ENCODE measurements around the gene HOXA10.

The HOXA10 gene

DNA sequence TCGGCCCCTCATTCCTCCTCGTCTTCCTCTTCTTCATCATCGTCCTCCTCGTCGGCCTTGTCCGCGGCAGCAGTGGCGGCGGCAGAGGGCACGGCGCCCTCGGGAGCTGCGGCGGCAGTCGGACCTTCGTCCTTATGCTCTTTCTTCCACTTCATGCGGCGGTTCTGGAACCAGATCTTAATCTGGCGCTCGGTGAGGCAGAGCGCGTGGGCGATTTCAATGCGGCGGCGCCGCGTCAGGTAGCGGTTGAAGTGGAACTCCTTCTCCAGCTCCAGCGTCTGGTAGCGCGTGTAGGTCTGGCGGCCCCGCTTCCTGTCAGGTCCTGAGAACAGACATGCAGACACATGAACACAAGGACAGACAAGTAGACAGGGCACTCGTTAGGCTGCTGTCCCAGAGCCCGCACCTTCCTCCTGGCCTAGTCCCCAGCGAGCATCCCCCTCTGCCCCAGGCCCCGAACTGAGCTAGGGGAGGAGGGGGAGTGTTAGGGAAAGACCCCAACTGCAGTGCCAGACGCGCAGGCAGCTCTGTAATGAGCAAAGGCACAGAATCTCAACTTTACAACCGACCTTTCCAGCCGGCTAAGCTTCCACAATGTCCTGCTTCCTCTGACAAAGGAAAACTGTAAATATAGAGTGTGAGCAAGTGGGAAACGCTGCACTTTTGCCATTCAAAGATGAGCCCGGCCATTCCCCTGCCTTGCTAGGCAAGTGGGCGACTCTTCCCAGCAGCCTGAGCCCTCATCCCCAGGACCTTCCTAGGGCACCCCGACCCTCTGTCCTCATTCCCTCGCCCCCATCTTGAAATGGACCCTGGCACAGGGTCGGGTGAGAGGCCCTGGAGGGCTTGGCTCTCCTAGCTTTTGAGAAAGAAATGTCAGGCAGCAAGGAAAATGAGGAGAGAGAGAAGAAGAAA is 19.0 kb downstream of the HOXA10 start:
- DNase-seq = no peak

DNA sequence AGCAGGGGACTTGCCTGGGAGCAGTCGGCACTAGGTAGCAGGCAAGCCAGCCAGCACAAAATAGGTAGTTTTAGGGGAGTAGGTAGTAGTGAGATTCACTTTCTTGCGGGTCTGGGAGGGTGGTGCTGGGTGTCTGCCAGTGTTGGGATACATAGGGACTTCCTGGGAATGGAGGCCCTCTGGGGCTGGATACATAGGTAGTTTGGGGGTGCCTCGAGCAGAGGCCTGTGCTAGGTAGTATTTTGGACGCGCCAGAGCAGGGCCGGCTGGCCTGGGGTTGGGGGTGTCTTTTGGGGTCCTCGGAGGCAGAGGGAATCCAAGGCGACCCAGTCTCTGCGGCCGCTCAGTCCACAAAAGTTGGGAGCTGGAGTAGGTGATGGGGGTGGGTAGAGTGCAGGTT is 19.8 kb downstream of the HOXA10 start:
- DNase-seq = no peak

DNA sequence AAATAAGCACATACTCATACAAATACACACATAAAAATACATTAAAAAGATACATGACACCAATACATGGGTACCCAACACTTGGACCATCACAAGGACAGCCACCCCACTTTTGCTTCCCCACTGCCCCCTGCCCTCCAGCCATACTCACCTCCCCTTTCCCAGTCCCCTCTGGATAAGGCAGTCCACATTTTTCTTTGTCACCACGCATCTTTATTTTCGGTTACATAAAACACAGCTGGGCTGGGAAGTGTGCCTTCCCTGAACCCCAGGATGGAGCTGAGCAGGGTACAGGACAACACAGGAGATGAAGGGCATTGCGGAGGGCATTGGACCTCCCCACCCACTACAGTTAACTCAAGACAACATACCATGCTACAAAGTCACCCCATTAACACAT is 20.6 kb downstream of the HOXA10 start:
- DNase-seq = no peak

DNA sequence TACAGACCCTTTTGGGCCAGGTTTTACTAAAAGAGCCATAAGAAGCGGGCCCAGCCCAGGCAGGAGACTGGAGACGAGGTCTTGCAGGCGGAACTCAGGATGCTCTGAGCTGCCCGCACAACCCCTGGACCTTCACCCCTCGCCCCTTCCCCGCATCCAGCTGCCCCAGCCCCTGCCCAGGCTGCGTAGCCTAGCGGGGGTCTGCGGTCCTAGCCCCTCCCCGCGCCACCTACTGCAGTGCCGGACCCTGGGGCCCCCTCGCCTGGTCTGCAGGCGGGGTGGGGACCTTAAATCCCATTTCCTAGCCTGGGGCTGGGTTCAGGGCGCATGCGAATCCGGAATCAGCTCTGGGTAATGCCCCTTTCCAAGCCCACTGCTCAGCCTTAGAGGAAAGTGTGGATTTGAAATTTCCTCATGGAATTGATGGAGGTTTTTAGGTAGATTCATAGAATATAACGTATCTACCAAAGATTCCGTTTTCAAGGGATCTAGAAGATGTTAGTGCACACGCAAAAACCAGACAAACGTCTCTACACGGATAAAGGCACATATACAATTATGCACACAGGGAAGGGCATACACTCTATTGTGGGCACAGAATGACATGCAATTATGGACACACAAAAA is 21.2 kb downstream of the HOXA10 start:
- no peak for DNase-seq

DNA sequence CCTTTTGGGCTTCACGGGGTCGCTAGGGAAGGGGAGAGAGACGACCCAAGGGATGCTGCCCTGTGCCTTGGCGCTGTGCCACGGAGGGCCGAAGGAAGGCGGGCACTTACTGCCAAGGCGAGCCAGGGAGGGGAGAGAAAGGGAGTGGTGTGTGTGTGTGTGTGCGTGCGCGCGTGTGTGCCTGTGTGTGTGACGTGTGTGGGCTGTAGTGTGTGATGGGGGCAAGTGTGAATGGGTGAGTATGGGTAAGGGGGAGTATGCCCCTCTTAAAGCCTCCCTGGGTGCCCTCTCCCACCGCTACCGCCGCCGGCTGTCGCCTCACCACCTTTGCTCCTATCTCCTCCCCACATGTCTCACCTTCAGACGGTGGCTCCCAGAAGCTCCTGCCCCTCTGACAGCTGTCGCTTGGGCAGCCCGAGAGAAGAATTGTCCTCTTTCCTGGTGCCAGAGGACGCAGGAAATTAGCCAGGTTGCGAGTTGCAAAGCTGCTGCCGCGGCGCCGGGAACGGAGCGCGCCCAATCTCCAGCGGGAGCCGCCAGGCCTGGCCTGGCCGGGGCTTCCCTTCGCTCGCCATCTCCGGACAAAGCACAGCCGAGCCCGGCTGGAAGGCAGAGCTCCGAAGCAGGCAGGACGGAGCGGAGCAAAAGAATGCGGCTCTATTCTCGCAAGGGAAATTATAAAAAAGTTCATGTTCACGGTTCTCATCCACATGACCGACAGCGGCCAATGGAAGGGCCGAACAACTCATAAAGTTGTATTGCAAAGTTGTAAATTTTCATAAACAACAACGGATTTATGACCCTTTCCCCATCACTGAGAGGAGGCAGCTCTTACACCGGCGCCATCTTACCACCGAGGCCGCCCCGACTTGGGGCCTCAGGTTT is 21.9 kb downstream of the HOXA10 start, which contains the start of gene HOXA3:
Gene HOXA3, minus strand, starts transcription at position 653 of the 885 bp plus-strand sequence. CDS start 41,943 bp downstream, outside the sequence.
- no peak for DNase-seq

DNA sequence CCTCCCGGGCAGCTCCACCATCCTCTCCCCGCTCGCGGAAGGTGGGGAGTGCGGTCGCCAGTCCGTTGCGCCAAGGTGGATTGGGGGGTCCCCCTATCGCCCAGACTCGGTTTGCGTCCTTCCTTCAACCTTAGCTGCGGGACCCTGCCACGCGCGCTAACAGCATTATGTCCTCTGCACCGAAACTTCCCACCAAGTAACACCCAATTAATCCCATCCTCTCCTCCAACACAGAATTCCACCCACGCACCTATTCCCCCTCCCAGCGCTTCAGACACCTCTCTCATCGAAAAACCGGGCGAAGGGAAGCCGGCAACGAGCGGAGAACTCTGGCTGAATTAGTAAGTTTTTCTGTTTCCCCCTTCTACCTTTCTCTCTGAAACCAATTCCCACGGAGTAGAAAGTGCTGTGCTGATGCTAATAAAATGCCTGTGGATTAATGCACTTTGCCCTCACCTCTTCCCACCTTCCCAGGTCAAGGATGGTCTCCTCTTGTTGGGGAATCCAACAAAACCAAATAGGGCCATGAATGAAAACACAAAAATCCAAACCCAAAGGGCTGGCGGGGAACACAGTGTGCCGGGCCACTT is 22.7 kb downstream of the HOXA10 start:
- no peak for DNase-seq

DNA sequence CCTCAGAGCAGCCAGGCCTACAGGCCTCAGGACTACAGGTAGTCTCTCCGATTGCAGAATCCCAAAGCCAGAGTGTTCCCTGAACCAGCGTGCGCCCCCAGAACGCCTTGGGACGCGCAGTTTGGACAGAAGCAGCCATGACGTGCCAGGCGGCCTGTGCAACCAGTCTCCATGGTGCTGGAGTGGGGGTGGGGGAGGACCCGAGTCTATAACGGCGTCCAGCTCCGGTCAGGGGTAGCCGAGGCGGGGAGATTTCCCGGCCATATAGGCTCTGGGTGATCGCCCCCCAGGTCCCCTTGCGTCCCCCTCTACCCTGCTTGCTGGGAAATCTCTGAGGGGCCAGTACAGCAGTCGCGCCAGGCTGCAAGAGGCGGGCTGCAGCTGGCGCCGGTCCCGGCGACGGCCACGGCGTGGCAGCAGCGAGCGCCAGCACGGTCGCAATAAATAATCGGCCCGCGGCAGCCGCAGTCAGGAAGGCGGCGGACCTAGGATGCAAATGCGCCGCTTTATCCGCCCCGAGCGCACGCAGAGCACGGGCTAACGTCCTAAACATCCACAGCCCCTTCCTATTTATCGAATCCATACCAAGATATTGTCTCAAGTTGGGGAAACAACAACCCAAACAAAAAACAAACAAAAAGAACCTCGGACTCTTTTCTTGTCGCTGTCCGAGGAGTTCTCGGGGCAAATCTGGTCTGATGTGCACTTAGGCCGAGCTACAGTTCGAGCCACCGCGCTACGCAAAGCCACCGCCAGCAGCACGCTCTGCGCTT is 23.4 kb downstream of the HOXA10 start:
- peak; percentile 57 to 72 for DNase-seq

DNA sequence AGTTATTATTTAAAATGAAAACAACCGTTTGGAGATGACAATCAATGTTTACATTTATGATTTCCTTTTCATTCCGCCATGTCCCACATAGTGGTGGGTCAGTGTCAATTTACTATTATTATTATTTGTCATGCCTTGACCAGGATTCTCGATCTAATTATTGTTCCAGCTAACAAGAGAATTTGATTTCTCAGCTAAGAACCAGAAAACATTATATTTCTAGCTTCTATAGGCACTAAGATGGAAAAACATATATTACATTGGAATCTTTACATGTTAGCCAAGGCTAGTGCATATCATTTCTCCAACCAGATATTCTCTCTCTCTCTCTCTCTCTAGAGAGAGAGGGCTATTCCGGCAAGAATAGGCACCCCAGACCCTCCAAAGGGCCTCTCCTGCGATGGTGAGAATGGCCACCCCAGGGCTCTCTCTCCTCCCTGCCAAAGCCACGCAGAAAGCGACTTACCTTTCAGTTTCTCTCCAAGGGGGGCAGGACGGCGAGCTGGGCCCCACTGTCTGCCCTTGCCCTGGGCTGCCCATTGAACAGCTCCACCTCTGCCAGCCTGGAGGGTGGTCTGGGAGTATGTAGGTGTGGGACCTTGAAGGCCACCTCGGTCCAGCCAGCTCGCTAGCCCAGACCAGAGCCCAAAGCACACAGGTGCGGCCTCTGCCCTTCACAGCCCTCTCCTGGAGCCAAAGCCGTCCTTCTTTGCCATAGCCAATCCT is 24.1 kb downstream of the HOXA10 start:
- DNase-seq = no peak

DNA sequence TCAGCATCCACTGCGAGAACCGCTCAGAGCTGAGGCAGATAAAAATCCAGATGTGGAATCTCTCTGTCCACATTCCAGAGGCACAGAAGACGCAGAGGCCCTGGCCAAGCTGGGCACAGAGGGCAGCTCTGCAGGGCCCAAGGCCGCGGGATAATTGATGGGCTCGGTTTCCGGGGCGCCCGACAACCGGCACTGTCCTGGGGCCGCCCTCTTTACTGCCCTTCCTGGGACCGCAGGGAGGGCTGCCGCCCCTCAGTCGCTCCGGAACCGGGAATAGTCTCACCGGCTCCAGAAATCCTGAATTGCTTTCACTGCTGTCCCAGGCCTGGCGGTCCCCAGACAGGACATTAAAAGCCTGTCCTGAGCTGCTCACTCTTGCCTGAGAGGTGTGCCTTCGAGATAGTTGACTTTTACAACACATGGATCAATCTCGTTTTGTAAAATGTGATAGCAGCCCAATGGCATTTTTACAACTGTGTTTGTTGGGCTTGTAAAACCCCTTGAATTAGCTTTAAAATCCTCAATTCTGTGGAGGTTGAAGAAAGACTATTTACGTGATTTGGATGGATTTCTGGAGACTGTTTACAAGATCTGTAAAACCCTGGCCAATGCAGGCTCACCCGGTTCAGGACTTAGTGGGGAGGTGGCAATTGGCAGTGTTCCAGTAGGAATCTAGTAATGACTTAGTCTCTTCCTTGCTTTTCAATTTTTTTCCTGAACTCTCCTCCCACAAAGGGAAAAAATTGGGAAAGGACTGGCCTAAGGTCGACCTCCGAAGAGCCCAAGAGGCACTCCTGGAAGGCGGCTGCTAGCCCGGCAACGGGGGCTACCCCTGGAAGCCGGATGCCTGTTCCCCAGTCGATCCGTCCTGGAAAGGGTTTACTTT is 25.1 kb downstream of the HOXA10 start:
- no peak for DNase-seq

DNA sequence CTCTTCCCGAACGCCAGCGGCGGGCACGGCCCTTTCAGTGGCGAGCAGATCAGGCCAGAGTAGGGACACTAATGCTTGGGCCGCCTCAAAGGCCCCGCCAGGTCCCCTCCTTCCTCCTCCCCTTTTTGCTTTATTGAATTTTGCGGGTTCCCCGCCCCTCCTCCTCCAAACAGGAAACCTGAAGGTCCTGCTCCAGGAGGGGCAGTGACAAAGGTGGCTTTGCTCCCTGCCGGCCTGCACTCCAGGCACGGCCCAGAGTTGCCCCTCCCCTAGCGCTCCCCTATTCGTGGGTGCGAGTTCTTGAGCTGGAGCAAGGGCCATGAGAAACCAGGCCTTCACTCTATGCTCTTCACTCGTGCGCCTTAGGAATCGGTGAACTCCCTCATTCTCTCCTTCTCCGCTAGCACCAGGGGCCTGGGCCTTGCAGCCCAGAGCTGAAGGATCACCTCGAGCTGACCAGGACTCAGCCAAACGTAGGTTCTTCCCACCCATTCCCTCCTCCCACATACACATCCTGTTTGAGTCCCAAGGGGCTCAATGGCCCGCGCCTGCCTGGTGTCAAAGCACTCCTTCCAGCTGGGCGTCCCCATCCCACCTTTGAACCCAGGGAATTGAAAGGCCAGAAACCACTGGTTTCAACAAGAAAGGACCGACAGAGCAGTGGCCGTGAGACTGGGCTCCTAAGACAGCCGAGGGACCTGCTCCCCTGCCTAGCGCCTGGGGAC is 25.9 kb downstream of the HOXA10 start:
- DNase-seq = no peak

DNA sequence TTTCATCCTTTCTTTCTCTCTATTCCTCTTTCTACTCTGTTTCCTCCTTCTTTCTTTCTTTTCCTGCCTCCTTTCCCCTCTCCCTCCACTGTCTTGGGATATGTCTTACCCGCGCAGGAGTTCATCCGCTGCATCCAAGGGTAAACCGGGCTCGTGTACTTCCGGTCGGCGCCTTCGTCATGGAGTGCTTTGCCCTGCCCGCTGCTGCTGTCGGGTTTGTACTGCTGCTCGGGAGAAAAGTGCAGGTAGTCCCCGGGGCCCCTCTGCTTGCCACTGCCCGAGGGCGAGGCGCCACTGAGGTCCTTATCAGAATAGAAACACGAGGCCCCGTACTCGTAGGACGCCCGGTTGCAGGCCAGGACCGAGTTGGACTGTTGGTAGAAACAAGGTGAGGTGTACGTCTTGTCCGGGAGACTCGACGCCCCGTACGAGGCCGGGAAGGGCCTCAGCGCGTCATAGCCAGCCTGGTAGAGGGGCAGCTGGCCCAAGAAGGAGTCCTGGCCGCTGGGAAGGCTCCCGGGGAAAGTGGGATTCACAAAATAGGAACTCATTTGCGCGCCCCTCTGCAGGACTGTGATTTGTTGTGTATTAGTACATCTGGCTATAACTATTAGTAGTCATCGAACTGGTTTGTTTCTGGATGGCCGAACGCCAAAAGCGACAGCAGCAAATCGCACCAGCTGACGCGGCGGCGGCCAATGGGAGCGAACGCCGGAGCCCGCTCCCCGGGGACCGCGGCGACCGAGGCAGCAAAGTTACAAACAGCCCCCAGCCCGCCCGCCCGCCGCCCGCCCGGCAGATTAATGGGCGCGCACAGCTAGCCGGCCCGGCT is 26.7 kb downstream of the HOXA10 start, which contains the start of gene HOXA6:
Gene HOXA6, minus strand, starts transcription at position 576 of the 832 bp plus-strand sequence. Its CDS starts 25 bp downstream, at position 551.
- no peak for DNase-seq

DNA sequence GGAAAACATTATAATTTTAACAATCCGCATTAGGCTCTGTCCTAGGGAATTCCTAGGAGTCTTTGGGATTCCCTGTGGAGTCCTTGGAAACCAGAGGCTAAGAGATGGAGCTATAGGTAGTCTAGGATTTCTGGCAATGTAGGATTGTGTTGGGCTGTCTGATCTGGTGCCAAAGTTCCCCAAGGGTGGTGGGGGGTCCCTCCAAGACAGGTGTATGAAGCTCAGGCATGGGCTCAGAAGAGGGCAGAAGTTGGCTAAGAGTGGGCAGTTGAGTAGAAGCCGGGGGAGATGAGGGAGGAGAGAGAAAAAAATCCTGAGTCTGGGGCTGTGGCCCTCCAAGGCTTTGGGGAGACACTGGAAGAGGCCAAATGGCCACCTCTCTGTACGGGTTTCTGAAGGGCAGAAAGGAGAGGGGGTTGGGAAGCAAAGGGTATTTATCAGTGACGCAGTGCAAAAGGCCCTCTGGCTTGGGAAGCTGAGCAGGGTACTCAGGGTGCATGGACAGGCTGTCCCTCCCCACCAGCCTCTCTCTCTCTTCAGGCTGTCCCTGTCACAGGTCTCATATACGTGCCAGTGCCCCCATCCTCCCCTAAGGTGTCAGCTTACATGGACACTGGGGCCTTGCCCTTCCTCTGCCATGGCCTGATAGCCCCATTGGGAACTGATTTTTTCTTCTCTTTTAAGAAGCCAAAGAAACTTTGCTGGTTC is 27.5 kb downstream of the HOXA10 start:
- no peak for DNase-seq

DNA sequence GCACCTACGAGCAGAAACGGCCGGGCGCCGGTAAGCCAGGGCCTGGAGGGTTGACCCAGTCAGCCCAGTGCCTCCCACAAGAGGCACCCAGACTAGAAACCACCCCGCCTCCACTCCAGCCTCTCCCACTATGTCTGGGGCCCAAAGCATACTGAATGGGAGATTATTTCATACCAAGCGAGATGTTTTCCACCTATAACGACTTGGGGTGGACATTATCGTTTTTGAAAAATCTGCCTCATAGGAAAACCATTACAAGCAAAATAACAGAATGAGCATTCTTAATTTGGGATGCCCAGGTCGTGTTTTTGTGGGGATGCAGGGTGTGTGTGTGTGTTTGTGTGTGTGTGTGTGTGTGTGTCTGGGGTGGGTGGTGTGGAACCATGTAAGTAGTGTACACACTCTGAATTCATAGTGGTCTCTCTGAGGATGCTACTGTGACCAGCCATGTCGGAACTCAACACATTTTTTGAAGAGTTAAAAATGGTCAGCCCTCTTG is 28.2 kb downstream of the HOXA10 start:
- DNase-seq = no peak

DNA sequence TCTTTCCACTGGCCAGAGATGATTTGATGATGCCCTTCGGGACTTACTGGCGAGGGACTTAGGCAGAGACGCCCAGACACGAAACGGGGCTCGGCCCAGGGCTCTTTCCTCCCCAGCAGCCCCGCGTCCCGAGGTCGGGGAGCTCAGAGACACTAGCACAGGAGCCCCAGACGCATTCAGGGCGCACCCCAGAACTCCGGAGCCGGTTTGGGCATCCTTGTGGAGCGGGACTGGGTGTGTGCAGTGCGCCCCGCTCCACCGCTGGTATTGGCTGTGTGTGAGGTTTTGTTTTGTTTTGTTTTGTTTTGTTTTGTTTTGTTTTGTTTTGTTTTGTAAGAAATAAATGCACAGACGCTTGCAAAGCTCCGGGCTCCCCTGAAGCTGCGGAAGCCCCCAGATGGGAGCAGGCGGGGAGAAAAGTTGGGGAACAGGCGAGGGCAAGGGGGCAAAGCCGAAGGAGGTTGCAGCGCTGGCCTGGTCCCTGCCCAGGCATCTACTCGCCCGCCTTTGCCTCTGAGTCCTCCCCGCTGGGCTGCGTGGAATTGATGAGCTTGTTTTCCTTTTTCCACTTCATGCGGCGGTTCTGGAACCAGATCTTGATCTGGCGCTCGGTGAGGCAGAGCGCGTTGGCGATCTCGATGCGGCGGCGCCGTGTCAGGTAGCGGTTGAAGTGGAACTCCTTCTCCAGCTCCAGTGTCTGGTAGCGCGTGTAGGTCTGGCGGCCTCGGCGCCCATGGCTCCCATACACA is 28.8 kb downstream of the HOXA10 start:
- DNase-seq = no peak

DNA sequence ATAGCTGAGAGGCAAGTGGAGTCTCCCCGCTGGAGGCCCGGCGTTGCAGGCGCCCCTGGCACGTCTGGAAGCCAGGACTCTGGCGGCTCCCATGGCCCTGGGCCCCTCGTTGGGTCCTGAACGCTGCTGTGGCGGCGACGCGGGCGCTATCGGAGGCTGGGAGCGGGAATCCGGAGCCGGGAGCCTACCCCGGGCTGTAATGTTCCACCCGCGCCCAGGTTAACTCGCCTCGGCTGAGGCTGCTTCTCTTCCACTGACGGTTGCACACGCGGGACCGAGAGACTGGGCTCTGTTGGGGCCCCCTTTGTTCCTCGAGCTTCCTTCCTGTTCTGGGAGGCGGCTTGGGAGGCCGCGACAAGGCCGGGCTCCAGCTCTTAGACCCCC is 29.3 kb downstream of the HOXA10 start:
- no peak for DNase-seq

DNA sequence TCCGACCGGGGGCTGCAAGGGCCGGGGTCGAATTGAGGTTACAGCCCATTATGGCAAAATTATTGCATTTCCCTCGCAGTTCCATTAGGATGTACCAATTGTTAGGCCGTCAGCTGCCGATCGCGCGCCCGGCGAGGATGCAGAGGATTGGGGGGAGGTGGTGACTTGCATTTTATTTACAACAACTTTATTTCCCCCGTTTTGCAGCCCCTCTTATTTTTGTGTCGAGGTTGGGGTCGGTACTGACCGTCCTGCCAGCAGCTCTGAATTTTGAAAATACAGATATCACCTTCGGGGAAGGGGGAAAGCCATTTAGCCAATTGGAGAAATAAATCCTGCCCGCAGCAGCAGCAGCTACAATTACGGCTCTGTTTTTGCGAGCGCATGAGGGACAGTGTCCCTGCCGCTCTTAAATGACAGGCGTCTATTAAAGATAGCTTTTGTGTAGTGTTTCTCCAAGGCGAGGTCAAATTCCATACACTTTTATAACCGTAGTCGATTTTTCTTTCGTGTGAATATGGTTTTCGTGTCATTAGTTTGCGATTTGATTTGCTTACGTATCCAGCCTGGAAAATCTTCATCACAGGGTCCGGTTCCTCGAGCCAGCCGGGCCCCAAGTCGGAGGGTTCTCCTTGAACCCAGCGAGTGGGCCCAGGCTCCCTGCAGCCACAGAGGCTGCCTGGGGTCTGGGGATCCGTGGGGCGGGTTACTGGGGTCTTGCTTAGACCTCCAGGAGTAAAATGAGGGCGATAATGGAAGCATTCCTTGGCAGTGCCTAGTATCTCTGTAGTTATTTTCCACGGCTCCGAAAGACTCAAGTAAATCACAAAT is 30.0 kb downstream of the HOXA10 start:
- DNase-seq = no peak

Measured in CD4-positive, alpha-beta T cell treated with Interferon alpha-2 for 1 hour (primary cell).